HG03139 (cell line): ENCODE results near the gene HNRNPA2B1.
"Not testable (repeated sequence)": the region's sequence is repeated elsewhere in the genome, so short reads cannot be mapped to it uniquely, and the experiment has no call there.

ENCODE experiments used
- ATAC-seq: cut with Tn5 transposase; IDR thresholded peaks from one replicate; pipeline ENCODE4 v1.9.1; 2021; ENCODE audit not compliant: unreplicated experiment

Gene HNRNPA2B1

DNA sequence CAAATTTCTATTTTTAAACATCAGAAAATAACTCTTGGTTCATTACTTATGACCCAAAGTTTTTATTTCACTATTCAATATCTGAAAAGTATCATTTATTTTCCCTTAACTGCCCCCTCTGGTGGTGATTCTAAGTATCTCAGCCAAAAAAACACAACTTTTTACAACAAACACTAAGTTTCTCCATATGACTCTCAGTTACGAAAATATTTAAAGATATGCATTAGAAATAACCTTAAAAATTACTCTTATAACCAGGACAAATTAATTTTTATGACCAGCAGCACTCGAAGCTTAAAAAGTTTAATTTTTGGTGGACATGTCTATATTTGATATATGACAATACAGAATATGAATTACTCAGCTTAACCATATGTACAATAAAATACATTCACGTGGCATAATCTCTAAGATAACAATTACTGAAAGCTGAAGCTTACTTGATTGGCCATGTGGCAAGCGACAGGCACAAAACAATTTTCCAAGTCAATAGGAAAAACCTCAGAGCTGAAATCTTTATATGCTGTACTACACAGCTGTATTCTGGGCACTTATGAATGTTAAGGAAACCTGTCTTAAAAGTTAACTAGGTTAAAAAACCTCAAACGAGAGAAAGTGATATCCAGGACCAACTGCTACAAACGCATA, 2.3 kb downstream of the HNRNPA2B1 start:
- ATAC-seq, result no peak

DNA sequence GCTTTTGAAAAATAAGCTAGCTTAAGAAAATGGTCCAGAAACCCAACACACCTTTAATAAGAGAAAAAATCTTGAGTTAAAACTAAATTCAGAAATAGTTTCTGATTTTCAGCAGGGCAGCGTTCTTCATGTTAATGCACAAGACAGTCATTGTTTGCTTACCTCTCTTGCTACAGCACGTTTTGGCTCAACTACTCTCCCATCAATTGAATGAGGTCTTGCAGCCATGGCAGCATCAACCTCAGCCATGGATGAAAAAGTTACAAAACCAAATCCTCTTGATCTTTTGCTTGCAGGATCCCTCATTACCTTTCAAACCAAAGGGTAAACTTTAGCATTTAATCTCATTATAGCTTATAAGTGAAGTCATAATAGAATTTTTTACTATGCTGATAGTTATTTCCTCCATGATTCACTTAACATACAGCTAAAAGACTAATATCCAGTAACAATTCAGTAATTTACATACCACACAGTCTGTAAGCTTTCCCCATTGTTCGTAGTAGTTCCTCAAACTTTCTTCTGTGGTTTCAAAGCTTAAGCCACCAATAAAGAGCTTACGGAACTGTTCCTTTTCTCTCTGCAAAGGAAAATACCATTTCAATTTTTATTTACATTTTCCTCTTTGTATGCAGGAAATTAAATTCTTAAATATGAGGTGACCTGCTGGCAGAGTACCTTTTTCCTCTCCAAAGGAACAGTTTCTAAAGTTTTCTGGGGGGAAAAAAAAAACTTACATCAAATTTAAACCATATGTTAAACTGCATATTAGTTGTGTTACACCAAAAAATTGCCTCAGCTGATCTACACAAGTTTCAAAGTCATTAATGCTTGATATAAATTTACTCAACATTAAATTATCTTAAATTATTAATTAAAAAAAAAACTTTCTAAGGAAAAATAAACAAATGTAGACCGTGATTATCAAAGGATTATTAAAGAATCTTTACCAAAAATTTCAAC, 3.1 kb downstream of the HNRNPA2B1 start:
- no peak for ATAC-seq

DNA sequence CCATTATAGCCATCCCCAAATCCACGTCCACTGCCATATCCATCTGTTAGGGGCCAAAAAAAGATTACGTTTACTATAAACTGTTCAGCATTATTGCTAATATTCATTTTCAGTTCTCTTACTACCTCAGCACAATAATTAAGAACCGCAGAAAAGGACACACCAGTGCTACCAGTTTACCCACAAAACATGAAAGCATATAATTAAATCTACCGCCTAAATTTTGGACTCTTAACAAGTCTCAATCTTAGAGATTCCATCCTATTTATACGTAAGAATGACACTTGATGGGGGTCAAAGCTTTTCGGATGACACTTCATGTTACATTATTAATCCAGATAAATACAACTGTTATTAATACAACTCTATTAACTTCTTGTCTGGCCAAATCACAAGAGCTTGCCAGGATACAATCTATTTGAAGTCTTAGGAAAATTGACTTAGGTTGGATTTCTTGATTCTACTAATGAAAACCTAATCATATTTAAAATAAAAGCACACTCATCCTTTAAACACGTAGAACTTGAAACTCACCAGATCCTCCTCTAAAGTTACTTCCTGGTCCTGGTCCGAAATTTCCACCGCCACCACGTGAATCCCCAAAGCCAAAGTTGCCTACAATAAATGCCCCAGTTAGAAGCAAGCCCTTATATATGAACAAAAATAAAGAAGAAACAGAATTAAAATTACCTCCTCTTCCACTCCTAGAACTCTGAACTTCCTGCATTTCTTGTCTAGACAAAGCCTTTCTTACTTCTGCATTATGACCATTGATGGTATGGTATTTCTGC, 4.5 kb downstream of the HNRNPA2B1 start:
- no peak for ATAC-seq

DNA sequence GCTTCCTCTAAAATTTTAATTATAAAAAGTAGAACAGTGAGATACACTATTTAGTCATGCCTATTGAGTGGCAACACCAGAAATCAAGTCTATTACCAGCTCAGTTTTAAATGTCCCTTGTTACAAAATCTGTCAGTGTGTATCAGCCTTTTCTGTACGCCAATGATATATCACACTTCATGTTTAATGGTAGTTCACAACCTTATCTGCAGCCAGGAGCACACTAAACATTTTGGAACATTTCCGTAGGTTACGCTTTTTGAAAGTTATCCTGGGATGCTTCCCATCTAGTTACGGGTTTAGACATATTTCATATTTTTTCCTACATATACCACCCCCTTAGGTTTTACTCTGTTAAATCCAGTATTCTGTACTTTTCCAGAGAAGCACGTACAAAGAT, 5.4 kb downstream of the HNRNPA2B1 start:
- no peak for ATAC-seq

DNA sequence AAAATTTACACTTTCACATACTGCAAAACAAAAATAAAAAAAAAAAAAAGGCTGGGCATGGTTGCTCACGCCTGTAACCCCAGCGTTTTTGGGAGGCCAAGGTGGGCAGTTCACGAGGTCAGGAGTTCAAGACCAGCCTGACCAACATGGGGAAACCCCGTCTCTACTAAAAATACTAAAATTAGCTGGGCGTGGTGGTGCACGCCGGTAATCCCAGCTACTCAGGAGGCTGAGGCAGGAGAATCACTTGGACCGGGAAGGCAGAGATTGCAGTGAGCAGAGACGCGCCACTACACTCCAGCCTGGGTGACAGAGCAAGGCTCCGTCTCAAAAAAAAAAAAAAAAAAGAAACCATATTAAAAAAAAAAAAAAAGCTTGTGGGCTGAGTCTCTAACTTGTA, 5.8 kb downstream of the HNRNPA2B1 start:
- ATAC-seq, result not testable (repeated sequence)

DNA sequence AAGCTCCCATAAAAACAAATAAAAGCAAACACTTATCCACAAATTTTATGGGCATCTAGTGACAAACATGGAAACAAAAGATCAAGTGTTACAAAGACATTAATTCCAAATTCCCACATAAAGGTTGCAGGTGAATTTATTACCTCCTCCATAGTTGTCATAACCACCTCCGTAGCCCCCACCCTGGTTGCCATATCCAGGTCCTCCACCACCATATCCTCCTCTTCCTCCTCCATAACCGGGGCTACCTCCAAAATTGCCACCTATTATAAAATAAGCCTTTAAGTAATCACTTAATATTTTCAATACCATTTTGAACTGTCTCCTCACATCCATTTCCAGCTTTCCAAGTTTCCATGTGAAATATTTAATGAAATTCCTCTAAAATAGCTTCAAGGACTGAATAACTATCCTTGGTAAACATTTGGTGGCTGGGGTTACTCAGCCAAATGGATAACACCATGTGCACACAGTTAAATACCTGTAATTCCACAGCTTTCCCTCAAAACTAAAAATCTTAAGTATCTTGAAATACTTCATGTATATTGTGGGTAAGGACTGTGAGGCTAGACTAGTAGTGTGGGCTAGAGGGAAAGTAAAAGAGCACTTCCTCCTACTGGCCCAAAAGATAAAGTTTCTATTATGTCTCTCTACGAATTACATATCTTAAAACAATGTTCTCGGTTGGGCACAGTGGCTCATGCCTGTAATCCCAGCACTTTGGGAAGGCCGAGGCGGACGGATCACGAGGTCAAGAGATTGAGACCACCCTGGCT, 6.9 kb downstream of the HNRNPA2B1 start:
- ATAC-seq, result no peak

DNA sequence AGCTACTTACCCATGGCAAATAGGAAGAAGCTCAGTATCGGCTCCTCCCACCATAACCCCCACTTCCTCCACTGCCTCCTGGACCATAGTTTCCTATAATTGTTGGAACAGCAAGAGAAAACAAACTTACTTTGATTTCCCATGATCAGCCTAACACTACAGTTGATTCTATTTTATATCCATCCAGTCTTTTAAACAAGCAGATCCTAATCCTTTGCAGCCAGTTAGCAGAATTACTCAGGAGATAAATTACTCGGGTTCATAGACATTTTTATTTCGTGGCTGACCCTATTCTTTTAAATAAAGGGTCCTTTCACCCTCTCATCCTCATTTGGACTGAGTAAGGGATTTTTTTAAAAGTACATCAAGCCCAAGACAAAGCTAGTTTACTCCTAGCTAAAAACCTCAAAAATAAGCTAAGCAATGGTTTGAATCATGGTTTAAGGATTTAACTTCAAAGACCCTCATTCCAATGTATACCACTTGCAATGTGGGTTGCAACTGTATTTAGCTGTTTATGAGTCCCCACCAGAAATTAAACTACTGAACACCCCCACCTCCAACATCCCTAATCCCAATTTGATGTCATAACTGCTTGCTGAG, 8.0 kb downstream of the HNRNPA2B1 start:
- ATAC-seq, result no peak

DNA sequence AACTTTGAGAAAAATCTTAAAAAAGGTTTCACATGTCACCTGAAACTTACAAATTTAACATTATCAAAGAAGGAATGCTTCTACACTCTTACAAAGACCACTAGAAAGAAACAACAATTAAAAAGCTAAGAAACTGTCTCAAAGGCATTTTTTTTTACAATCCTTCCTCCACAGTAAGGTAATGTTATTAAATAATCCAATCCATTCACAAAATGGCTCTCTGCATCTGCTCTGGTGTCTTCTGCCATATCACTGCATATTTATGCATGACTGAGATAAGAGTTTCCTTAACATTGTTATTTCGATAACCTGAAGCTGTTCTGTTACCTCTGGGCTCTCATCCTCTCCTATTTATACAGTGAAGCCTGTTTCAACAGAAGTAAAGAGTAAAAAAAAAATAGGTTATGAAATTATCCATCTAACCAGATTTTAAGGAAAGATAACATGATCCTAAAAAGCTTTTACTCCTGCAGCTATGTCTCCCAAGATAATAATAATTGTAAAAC, 8.5 kb downstream of the HNRNPA2B1 start:
- no peak for ATAC-seq

DNA sequence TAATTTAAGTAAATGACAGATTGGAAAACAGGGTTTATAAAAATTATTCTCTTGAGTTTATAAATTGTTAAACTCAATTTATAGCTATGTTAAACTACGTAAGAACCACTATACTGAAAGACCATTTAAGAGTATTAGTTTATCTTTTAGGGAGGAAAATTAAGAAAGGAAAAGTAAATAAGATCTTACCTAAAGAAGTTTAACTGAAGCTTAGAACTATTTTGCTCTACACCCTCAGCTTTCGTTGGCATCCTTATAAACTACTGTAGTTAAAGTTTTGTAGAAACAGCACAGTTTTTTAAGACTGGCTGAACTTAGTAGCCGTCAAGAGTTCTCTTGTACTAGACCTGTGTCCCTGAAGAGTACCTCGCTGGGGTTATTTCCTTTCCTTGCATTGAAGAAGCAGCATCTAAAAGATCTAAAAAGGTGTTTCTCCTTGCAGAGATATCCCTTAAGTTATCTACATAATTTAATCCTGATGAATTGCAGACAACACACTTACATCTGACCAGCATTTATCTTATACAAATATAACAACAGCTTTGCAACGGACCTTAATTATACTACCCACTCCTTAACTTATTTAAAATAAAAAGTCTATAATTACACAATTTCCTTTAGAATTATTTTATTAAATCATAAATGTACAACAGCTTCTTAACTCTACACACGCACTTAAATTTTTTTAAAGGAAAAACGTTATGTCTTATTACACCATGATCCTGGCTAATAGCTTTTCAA, 9.1 kb downstream of the HNRNPA2B1 start:
- no peak for ATAC-seq

DNA sequence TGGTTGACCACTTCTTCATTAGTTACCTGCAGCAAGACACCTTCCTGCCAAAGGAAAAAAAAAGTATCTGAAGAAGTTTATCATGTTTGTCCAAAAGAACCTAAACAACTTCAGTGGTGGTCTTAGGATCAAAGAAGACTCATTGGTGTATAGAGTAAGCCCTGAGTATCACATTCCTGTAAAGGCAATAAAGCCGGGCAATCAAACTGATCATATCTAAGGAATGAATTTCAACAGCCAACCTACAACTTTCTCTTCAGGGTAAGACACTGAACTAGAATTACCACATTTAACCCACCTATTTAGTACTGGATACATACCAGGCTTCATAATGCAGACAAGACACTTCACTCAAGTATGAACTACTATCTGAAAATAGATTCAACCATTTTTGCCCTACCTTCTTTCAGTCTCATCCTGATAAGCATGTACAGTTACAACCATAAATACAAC, 10.1 kb downstream of the HNRNPA2B1 start:
- no peak for ATAC-seq

DNA sequence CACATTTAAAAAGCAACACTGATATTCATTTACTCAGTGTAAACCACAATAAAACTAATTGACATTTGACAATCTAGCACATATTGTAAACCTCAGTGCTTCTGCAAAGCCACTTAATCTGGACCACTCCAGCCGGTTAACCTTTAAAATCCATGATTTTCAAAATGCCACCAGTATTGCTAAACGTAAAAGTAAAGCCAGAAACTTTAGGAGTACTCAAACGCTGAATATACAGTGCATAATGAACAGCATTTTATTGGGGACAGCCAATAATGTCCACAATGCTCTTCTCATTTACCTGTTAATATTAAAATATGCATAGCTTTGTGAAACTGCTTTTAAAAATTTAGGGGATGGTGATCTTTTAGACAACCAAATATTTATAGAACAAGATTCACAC, 10.8 kb downstream of the HNRNPA2B1 start:
- no peak for ATAC-seq

DNA sequence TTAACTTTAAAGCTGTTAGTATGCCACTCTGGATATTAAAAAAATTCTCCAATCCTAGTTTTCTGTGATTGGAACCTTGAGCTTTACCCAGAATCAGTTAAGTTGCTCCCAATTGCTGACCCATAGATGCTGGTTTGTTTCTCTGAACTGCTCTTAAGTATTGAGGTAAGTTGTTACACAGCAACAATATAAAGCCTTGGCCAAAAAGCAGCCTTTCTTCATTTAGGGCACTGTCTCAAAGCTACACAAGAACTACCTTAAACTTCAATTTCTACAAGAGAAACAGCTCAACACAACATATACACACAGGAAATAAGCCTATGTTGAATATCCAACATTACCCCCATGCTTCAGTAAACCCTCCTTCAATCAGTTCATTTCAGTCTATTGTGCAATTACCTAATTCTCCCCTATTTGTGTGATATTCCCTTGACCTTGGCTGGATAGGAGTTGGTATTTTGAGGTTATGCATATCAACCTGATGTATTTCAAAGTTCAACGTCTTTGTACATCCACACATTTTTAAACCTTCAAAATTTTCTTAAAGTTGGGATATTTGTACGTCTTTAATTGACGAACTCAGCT, 11.5 kb downstream of the HNRNPA2B1 start:
- no peak for ATAC-seq

DNA sequence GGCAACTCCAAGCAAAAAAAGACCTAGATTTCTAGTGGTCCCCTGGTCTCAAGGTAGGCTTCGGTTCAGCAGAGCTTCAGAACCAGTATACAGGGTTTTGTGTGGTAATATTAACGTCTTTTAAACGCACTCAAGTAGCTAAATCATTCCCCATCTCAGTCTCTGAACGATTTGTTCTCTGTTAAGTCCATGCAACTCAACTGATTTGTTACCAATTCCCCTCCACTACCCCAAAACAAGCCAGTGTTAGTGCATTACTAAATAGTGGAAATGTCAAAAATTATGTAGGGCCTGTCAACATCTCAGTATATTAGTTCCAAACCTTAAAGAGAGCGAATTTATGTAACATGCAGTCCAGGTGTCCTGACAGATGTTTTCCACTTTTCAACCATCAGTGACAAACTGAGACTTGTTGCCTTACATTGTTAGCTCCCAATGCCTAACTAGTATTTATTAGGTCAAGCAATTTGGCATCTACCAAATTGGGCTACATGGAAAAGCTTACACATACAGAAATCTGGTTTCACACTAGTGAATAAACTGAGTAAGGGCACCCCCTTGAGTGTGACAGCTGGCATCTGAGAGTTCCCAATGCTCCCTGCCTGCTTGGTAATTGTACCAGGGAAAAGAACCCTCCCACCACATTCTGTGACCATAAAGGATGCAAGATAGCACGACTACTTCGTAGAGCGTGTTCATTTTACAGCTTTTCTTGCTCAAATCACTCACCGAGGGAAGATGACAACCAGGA, 12.2 kb downstream of the HNRNPA2B1 start:
- no peak for ATAC-seq

DNA sequence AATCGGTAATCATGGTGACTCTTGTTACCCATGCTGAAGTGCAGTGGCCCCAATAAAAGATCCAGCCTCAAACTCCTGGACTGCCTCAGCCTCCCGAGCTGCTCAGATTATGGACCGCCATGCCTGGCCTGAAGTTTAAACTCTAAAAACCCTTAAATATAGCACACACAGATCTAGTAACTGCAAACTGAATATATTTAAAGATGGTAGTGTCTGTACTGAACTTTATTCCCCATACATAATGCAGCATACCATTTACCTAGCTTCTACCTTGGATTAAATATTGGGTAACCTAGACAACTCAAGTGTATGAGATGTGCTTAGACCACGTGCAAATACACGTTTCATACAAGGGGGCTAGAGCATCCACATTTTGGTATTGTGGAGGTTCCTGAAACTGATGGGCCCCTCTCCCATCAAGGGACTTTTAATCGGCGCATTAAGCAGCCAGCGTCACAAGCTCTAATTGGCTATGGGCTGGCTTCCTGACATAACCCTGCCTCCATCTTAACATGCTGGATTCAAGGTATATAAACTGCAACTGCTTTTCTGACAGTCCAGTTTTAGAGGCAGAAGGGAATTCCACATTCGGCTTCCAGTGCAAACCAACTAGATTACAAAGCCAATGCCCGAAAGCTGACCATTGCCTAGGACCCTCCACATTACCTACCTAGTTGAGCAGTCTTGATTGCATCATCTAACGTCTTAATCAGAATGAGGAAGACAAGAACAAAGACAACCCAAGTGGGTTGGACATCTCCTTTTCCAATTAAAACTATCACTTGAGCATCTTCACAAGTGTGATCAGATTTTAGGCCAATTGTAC, 13.0 kb downstream of the HNRNPA2B1 start:
- ATAC-seq, result no peak

DNA sequence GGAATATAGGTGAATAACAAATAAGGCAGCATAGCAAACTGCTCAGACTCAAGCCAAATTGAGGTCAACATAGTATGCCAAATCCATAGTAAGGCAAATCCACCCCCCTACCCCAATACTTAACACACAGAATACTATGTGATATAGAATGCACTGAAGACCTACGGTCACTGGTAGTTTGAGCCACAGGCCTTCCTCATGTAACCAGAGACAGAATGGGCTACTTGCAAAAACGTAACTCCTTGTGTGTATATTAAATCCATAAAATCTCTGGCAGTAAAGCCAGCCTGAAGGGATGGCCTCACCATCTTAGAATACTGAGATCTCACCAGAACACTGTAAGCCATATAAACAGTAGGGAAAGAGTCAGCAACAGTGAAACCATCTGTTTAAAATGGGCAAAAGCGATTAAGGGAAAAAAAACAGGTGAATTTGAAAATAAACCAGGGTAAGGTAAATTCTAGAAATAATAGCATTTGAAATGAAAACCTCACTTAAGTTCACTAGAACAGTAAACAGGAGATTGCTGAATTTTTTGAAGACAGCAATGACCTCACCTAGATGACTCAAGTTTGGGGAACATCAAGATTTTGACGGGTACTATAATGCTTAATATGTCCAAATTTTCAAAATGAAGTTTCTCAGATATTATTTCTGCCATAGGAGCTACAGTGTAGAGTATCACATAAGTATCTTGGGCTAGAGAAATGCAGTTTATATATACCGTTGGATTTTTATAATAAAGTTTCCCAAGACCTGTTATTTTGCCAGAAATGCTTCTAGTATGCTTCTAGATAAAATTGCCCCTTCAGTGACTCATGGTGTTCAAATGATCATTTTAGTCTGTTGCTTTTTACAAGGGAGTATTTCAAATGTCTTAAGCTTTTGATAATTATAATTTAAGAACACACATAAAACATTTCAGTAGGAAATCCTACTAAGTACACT, 13.9 kb downstream of the HNRNPA2B1 start:
- no peak for ATAC-seq

DNA sequence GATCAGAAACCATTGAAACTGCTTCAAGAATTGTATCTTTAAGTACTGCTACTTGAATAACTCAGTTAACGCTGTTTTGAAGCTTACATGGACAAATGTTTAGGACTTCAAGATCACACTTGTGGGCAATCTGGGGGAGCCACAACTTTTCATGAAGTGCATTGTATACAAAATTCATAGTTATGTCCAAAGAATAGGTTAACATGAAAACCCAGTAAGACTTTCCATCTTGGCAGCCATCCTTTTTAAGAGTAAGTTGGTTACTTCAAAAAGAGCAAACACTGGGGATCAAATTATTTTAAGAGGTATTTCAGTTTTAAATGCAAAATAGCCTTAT, 14.7 kb downstream of the HNRNPA2B1 start:
- ATAC-seq, result no peak
